Adrenal gland (tissue), 19 donors: Measurements from ENCODE around the gene RBM10. TPM values are rescaled to one million over a fixed set of nuclear protein-coding genes. Genes with fewer than 3 reads are reported as not detected.

ENCODE experiments used
- DNase-seq, 7 donors: peaks; one replicate each; pipeline ENCODE4 v3.0.0-alpha.2; 2019 to 2020
- H3K27ac ChIP-seq, 5 donors: fragments of 200-600 bp; sonication (generic) in 4 of 5; 1 replicate in 3 of 5; 2 replicates in 2 of 5; pipeline versions ENCODE4 v1.5.1 to v1.8.0; 2016 to 2020; ENCODE audit warnings: mild to moderate bottlenecking in 1 of 5
- H3K27me3 ChIP-seq: fragments of 200-600 bp; 2 replicates; pipeline ENCODE4 v1.8.0; 2021
- H3K36me3 ChIP-seq, 2 donors: fragments of 200-600 bp; replicated peaks in 1 of 2; 1 replicate in 1 of 2; 2 replicates in 1 of 2; pipeline versions ENCODE4 v1.5.1 to v1.8.0; 2018 to 2022
- H3K4me1 ChIP-seq, 2 donors: fragments of 200-600 bp; replicated peaks in 1 of 2; 1 replicate in 1 of 2; 2 replicates in 1 of 2; pipeline versions ENCODE4 v1.5.1 to v1.8.0; 2018 to 2021
- H3K4me3 ChIP-seq, 4 donors: fragments of 200-600 bp; sonication (generic) in 3 of 4; one replicate each; pipeline ENCODE4 v1.5.1; 2016 to 2018
- H3K9me3 ChIP-seq, 3 donors: fragments of 200-600 bp; sonication (generic) in 1 of 3; replicated peaks in 1 of 3; 1 replicate in 2 of 3; 2 replicates in 1 of 3; pipeline versions ENCODE4 v1.5.1 to v1.8.0; 2016 to 2021
- POLR2A ChIP-seq, 2 donors: fragments of 450-650 bp; IDR thresholded peaks; one replicate each; pipeline ENCODE4 v1.6.1; 2017; ENCODE audit warnings: antibody characterized with exemption in 2 of 2, mild to moderate bottlenecking in 2 of 2, moderate library complexity in 1 of 2
- WGBS, 4 donors: extraction: QIAGEN DNeasy Blood & Tissue Kit in 2 of 4; methylation state at CpG; one replicate each; pipeline versions ENCODE4 v1.1.5 to v1.1.7; 2013 to 2017; 5-methylcytosine and 5-hydroxymethylcytosine counted together
- intact Hi-C, 2 donors: fragments of 100-400 bp; cut with DNase I; formaldehyde crosslinking; loops; one replicate each; pipeline versions ENCODE4 v1.14.1 to v1.15.0; 2022 to 2023
- long read RNA-seq, 10 donors: library from polyadenylated mRNA in 3 of 10; unstranded in 2 of 10; stranded (forward) in 1 of 10; transcript quantifications; one replicate each; pipeline ENCODE4 v2.0.0 and lab custom pipeline, GENCODE V29; 2021 to 2026
- polyA plus RNA-seq, 3 donors: library from polyadenylated mRNA; stranded (reverse); fragments of 200-250 nt in 2 of 3; fragments of 350-450 nt in 1 of 3; fragmentation: Illumina TruSeq in 1 of 3; extraction: RNeasy Lipid Tissue Mini Kit (QIAGEN cat#74804) in 1 of 3; gene quantifications; one replicate each; pipeline ENCODE4 v1.2.3, GENCODE V29; 2013 to 2014
- total RNA-seq, 9 donors: library from RNA; depleted of rRNA in 4 of 9; stranded (reverse); fragments of >200 nt in 4 of 9; fragments of 120-200 nt in 1 of 9; fragmentation: NEBNext Ultra II Directional in 1 of 9; extraction: Animal tissue kit (Norgen Biotek cat#: 25700) in 1 of 9; gene quantifications; one replicate each; pipeline versions ENCODE4 v1.1.0 to v1.2.4, GENCODE V29; 2013 to 2023
- TF ChIP-seq, protein P1 (sequence below), 6 experiments: fragments of 450-650 bp in 4 of 6; fragments of 200-600 bp in 2 of 6; sonication (generic) in 1 of 6; IDR thresholded peaks; 1 replicate in 5 of 6; 2 replicates in 1 of 6; pipeline versions ENCODE4 v1.5.1 to v1.8.0; 2016 to 2021; ENCODE audit warnings: antibody characterized with exemption in 6 of 6, mild to moderate bottlenecking in 2 of 6, moderate library complexity in 1 of 6
- donor health status: healthy with polysubstance abuse.
- donor health status: Bipolar disorder and iron deficiency.
- donor health status: DM: yes; HTN: yes; CAD: no.
- donor health status: DM: no; HTN: no; CAD: no.
- donor health status: DM: no; HTN: no; CAD: no.
- donor health status: DM: yes; HTN: yes; CAD: no.

The RBM10 gene, protein sequence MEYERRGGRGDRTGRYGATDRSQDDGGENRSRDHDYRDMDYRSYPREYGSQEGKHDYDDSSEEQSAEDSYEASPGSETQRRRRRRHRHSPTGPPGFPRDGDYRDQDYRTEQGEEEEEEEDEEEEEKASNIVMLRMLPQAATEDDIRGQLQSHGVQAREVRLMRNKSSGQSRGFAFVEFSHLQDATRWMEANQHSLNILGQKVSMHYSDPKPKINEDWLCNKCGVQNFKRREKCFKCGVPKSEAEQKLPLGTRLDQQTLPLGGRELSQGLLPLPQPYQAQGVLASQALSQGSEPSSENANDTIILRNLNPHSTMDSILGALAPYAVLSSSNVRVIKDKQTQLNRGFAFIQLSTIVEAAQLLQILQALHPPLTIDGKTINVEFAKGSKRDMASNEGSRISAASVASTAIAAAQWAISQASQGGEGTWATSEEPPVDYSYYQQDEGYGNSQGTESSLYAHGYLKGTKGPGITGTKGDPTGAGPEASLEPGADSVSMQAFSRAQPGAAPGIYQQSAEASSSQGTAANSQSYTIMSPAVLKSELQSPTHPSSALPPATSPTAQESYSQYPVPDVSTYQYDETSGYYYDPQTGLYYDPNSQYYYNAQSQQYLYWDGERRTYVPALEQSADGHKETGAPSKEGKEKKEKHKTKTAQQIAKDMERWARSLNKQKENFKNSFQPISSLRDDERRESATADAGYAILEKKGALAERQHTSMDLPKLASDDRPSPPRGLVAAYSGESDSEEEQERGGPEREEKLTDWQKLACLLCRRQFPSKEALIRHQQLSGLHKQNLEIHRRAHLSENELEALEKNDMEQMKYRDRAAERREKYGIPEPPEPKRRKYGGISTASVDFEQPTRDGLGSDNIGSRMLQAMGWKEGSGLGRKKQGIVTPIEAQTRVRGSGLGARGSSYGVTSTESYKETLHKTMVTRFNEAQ
- total RNA-seq (10 to 100 TPM; 27.7 to 54.8 (median 32.9) TPM), polyA plus RNA-seq (10 to 100 TPM; 35.2 to 75.9 (median 47.8) TPM)
- long read RNA-seq, donor 1, partial matches to known transcripts: 0 of 2 reads
- long read RNA-seq, donor 1, other reads (novel, unspliced or antisense): 0 of 2 reads
- long read RNA-seq, donor 2, partial matches to known transcripts: 0 of 1 reads
- long read RNA-seq, donor 2, other reads (novel, unspliced or antisense): 0 of 1 reads
- long read RNA-seq, donor 3: 0 reads
- long read RNA-seq, donor 4, partial matches to known transcripts: 8 of 14 reads
- long read RNA-seq, donor 4, other reads (novel, unspliced or antisense): 5 of 14 reads
- long read RNA-seq, donor 5, transcript RBM10-203 (24 exons, 3,747 nt): major isoform, 25 of 102 reads
- long read RNA-seq, donor 5, partial matches to known transcripts: 15 of 102 reads
- long read RNA-seq, donor 5, other reads (novel, unspliced or antisense): 54 of 102 reads
- long read RNA-seq, donor 6, partial matches to known transcripts: 7 of 15 reads
- long read RNA-seq, donor 6, other reads (novel, unspliced or antisense): 7 of 15 reads
- long read RNA-seq, donor 7, partial matches to known transcripts: 0 of 1 reads
- long read RNA-seq, donor 7, other reads (novel, unspliced or antisense): 0 of 1 reads
- long read RNA-seq, donor 8, partial matches to known transcripts: 5 of 7 reads
- long read RNA-seq, donor 8, other reads (novel, unspliced or antisense): 0 of 7 reads
- long read RNA-seq, donor 9: 0 reads
- long read RNA-seq, donor 10, partial matches to known transcripts: 0 of 2 reads
- long read RNA-seq, donor 10, other reads (novel, unspliced or antisense): 0 of 2 reads

DNA sequence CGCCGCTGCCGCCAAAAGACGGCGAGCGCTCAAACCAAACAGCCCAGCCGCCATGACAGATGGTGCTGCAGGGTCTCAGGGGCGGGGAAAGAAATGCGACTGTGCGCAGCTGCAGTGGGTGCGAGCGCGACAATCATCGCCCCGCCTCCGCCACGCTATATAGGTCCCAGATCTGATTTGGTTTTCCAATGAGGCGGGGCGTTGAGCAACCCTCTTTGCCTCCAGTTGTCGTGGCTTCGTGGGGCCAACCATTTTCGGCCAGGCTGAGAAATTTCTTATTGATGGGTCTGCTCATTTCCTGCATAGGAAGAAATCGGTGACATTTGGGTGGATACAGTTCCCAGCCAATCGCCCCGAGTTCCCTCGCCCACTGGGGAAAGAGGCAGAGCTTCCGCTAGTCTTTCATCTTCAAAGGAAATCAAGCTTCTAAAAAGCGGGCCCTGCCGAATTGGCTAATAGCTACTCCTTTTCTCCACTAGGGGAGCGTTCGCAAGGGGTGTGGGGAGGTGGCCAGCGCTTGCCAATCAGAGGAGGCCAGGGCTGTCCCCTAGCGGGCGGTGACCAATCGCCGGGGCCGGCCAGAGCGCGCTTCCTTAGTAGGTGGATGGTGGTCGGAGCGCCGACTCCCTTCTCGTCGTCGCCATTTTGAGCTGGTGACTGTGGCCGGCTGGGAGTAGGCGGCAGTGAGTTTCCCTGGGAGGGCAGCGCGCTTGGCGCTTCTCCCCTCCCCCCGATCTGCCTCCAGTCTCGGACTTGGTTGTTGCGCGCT is at the start of gene RBM10, which contains the start of gene NDUFB11:
TSS of gene RBM10 (plus strand) at position 596 of the 769 bp plus-strand sequence. CDS start 2,261 bp downstream, outside the sequence.
TSS of gene NDUFB11 (minus strand) at position 77 of the 769 bp plus-strand sequence. CDS start at position 54, 23 bp downstream.
- no peaks in the 10 kb centered on the region for H3K9me3 ChIP-seq
- H3K27me3 ChIP-seq: peaks cover 3% of the 10 kb centered on the region
- peak within 1 kb of the TSS in 3 of 4 donors; percentile 25 to 63 (median 28) for H3K4me3 ChIP-seq
- H3K27ac ChIP-seq: peak within 1 kb of the TSS; percentile 79 to 97 (median 91)
- TF ChIP-seq POLR2A (IDR thresholded peaks at IDR 0.05): peak; percentile 71 to 83
- TF ChIP-seq, protein P1, sequence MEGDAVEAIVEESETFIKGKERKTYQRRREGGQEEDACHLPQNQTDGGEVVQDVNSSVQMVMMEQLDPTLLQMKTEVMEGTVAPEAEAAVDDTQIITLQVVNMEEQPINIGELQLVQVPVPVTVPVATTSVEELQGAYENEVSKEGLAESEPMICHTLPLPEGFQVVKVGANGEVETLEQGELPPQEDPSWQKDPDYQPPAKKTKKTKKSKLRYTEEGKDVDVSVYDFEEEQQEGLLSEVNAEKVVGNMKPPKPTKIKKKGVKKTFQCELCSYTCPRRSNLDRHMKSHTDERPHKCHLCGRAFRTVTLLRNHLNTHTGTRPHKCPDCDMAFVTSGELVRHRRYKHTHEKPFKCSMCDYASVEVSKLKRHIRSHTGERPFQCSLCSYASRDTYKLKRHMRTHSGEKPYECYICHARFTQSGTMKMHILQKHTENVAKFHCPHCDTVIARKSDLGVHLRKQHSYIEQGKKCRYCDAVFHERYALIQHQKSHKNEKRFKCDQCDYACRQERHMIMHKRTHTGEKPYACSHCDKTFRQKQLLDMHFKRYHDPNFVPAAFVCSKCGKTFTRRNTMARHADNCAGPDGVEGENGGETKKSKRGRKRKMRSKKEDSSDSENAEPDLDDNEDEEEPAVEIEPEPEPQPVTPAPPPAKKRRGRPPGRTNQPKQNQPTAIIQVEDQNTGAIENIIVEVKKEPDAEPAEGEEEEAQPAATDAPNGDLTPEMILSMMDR (IDR thresholded peaks at IDR 0.05): peak; percentile 62 to 93 (median 84)
- peak; percentile 90 to 97 (median 95) for DNase-seq
- H3K36me3 ChIP-seq: no peaks in the 10 kb centered on the region
- intact Hi-C loops: no loop called here
- peaks cover 0 to 17% of the 10 kb centered on the region in 2 donors for H3K4me1 ChIP-seq
- WGBS, 4 donors: 0 to 48% (median 31%) methylated on average over 24 to 54 of the region's 54 CpGs; no CpG with 5 or more reads in 1 of the 4 donors

DNA sequence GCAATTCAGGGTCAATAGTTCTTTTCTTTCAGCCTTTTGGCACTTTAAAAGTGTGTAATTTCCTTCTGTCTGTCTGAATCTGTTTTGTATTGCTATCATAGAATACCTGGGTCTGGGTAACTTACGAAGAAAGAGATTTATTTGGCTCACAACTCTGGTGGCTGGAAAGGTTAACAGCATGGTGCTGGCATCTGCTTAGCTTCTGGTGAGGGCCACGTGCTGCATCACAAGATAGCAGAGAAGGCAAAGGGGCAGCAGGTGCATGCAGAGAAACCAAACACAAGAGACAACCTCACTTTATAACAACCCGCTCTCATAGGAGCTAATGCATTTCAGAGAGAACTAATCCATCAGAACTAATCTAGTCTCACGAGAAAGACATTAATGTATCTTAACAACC is 48.0 kb upstream of the RBM10 start:
- no peaks in the 10 kb centered on the region for H3K9me3 ChIP-seq
- TF ChIP-seq, protein P1 (IDR thresholded peaks at IDR 0.05): no peak
- TF ChIP-seq POLR2A (IDR thresholded peaks at IDR 0.05): no peak
- no peaks in the 10 kb centered on the region for H3K4me1 ChIP-seq
- WGBS, 4 donors: 66 to 74% (median 72%) methylated on average over 3 to 4 of the region's 4 CpGs
- H3K4me3 ChIP-seq: no peak overlapping the region
- peaks cover 4% of the 10 kb centered on the region for H3K27me3 ChIP-seq
- H3K36me3 ChIP-seq: no peaks in the 10 kb centered on the region
- no peak for DNase-seq
- intact Hi-C loops: loop anchor here in 1 of 2 donors (10.0 kb wide), 1 partner anchor 62 kb away; no protein-coding TSS in a partner anchor
- H3K27ac ChIP-seq: no peak overlapping the region
